Dedifferentiated amniotic fluid mesenchymal stem cell (primary cell): ENCODE results near the gene OPN1MW2.
"Not testable (repeated sequence)": the region's sequence is repeated elsewhere in the genome, so short reads cannot be mapped to it uniquely, and the experiment has no call there.

Source experiments
- DNase-seq: peaks from one replicate; pipeline ENCODE4 v3.0.0-alpha.2; 2016; ENCODE audit errors: extremely low spot score

Gene OPN1MW2

GRCh38 chrX:154219456-154219855 lies at the start of gene OPN1MW2:
OPN1MW2 (plus strand) TSS chrX:154219756; CDS start chrX:154219816, 60 bp downstream.
- DNase-seq = not testable (repeated sequence)

- DNase-seq = not testable (repeated sequence)
Observed at GRCh38 chrX:154172535-154172943, 47.0 kb upstream of the OPN1MW2 start.

GRCh38 chrX:154174356-154174755 lies 45.2 kb upstream of the OPN1MW2 start:
- DNase-seq = not testable (repeated sequence)

- not testable (repeated sequence) for DNase-seq
Observed at GRCh38 chrX:154182296-154182695, 37.3 kb upstream of the OPN1MW2 start, which contains the start of gene OPN1MW. OPN1MW (plus strand) TSS chrX:154182596; CDS start chrX:154182678, 82 bp downstream.

GRCh38 chrX:154183794-154184193 lies 35.8 kb upstream of the OPN1MW2 start:
- not testable (repeated sequence) for DNase-seq

GRCh38 chrX:154192846-154193245 lies 26.7 kb upstream of the OPN1MW2 start:
- not testable (repeated sequence) for DNase-seq

- not testable (repeated sequence) for DNase-seq
Observed at GRCh38 chrX:154194316-154194715, 25.2 kb upstream of the OPN1MW2 start.

- not testable (repeated sequence) for DNase-seq
Observed at GRCh38 chrX:154196466-154196865, 23.1 kb upstream of the OPN1MW2 start.

GRCh38 chrX:154209670-154210418 lies 9.7 kb upstream of the OPN1MW2 start:
- not testable (repeated sequence) for DNase-seq

GRCh38 chrX:154211057-154211456 lies 8.5 kb upstream of the OPN1MW2 start:
- DNase-seq = not testable (repeated sequence)

GRCh38 chrX:154211499-154211898 lies 8.1 kb upstream of the OPN1MW2 start:
- not testable (repeated sequence) for DNase-seq

GRCh38 chrX:154225292-154225691 lies 5.7 kb downstream of the OPN1MW2 start:
- not testable (repeated sequence) for DNase-seq

- DNase-seq = not testable (repeated sequence)
Observed at GRCh38 chrX:154226706-154227105, 7.2 kb downstream of the OPN1MW2 start.

GRCh38 chrX:154231443-154231842 lies 11.9 kb downstream of the OPN1MW2 start:
- not testable (repeated sequence) for DNase-seq

- not testable (repeated sequence) for DNase-seq
Observed at GRCh38 chrX:154233620-154234019, 14.1 kb downstream of the OPN1MW2 start.

GRCh38 chrX:154238939-154239559 lies 19.5 kb downstream of the OPN1MW2 start:
- DNase-seq = not testable (repeated sequence)

GRCh38 chrX:154239982-154240503 lies 20.5 kb downstream of the OPN1MW2 start:
- not testable (repeated sequence) for DNase-seq

- DNase-seq = not testable (repeated sequence)
Observed at GRCh38 chrX:154247377-154248045, 28.0 kb downstream of the OPN1MW2 start.

GRCh38 chrX:154248076-154248475 lies 28.5 kb downstream of the OPN1MW2 start:
- not testable (repeated sequence) for DNase-seq

- DNase-seq = not testable (repeated sequence)
Observed at GRCh38 chrX:154257282-154257681, 37.7 kb downstream of the OPN1MW2 start, which contains the start of gene OPN1MW3. OPN1MW3 (plus strand) TSS chrX:154257582; CDS start chrX:154257620, 38 bp downstream.

- not testable (repeated sequence) for DNase-seq
Observed at GRCh38 chrX:154258711-154259110, 39.2 kb downstream of the OPN1MW2 start.

- DNase-seq = not testable (repeated sequence)
Observed at GRCh38 chrX:154263072-154263471, 43.5 kb downstream of the OPN1MW2 start.
